Lung (tissue), 12 donors: ENCODE measurements around the gene NUCB1. TPM values are rescaled to one million over a fixed set of nuclear protein-coding genes. Genes with fewer than 3 reads are reported as not detected.
"Not testable (repeated sequence)": the region's sequence is repeated elsewhere in the genome, so short reads cannot be mapped to it uniquely, and the experiment has no call there.

Experiments used
- ATAC-seq: fragments of 200-7000 bp; cut with Tn5 transposase; one replicate; pipeline ENCODE4 v1.9.1; 2020; ENCODE audit warnings: moderate number of reproducible peaks; ENCODE audit not compliant: insufficient read depth, low FRiP score
- DNase-seq, 3 donors: peaks; one replicate each; pipeline ENCODE4 v3.0.0-alpha.2; 2013 to 2017
- H3K27ac ChIP-seq, 2 donors: one replicate each; pipeline ENCODE4 v1.5.1; 2013; ENCODE audit warnings: mild to moderate bottlenecking in 2 of 2, moderate library complexity in 2 of 2, control low read depth in 1 of 2, inconsistent platforms in 1 of 2, low read depth in 1 of 2, low read length in 1 of 2
- H3K27me3 ChIP-seq, 3 donors: one replicate each; pipeline ENCODE4 v1.5.1; 2013; ENCODE audit warnings: low read length in 2 of 3; ENCODE audit not compliant: control insufficient read depth in 3 of 3, insufficient read depth in 3 of 3
- H3K36me3 ChIP-seq, 4 donors: one replicate each; pipeline ENCODE4 v1.5.1; 2013; ENCODE audit warnings: low read length in 4 of 4, mild to moderate bottlenecking in 1 of 4, moderate library complexity in 1 of 4; ENCODE audit not compliant: control insufficient read depth in 4 of 4, insufficient read depth in 4 of 4
- H3K4me1 ChIP-seq, 5 donors: one replicate each; pipeline ENCODE4 v1.5.1; 2013; ENCODE audit warnings: low read length in 5 of 5, mild to moderate bottlenecking in 2 of 5, moderate library complexity in 1 of 5; ENCODE audit not compliant: control insufficient read depth in 5 of 5, insufficient read depth in 5 of 5
- H3K4me3 ChIP-seq: one replicate; pipeline ENCODE4 v1.5.1; 2013; ENCODE audit warnings: mild to moderate bottlenecking, control low read depth, moderate library complexity
- H3K9ac ChIP-seq, 2 donors: one replicate each; pipeline ENCODE4 v1.5.1; 2013; ENCODE audit warnings: low read length in 2 of 2, control low read depth in 1 of 2; ENCODE audit not compliant: insufficient read depth in 1 of 2
- H3K9me3 ChIP-seq, 4 donors: one replicate each; pipeline ENCODE4 v1.5.1; 2013; ENCODE audit warnings: low read length in 3 of 4, mild to moderate bottlenecking in 1 of 4, moderate library complexity in 1 of 4; ENCODE audit not compliant: control insufficient read depth in 4 of 4, insufficient read depth in 3 of 4
- CTCF ChIP-seq: IDR thresholded peaks from 2 replicates; pipeline ENCODE4 v1.5.1; 2012; ENCODE audit warnings: mild to moderate bottlenecking; ENCODE audit errors: control extremely low read depth, extremely low read depth
- WGBS, 2 donors: extraction: QIAGEN DNeasy Blood & Tissue Kit; methylation state at CpG; one replicate each; pipeline ENCODE4 v1.1.7; 2013; 5-methylcytosine and 5-hydroxymethylcytosine counted together
- polyA plus RNA-seq, 2 donors: library from polyadenylated mRNA; stranded (reverse); fragments of 200-250 nt; gene quantifications; one replicate each; pipeline ENCODE4 v1.2.1, GENCODE V29; 2013
- total RNA-seq, 2 donors: library from RNA; depleted of rRNA in 1 of 2; stranded (reverse); fragments of >200 nt in 1 of 2; gene quantifications; one replicate each; pipeline ENCODE4 v1.2.1, GENCODE V29; 2014 to 2021
- donor health status: control.
- donor health status: control.
- donor health status: Bipolar disorder and iron deficiency.
- donor health status: healthy.
- donor health status: DM: yes; HTN: yes; CAD: no.

Gene NUCB1
- total and polyA plus RNA-seq, 4 donors, result 214 to 367 (median 354) TPM

GRCh38 chr19:48900477-48901406 is 630 bp downstream of the NUCB1 start:
- no peaks in the 10 kb centered on the region for H3K27me3 ChIP-seq
- peak overlapping the region; percentile 82 for H3K4me3 ChIP-seq
- TF ChIP-seq CTCF, result no peak
- H3K27ac ChIP-seq, result peak overlapping the region; percentile 88 to 92
- ATAC-seq, result no peak
- peak in 2 of 3 donors; percentile 41 to 44 for DNase-seq
- peaks cover 9 to 18% (median 12%) of the 10 kb centered on the region in 4 donors for H3K36me3 ChIP-seq
- peak overlapping the region; percentile 16 to 83 for H3K9ac ChIP-seq
- H3K4me1 ChIP-seq, result peaks cover 0 to 17% (median 9%) of the 10 kb centered on the region in 5 donors
- no peaks in the 10 kb centered on the region for H3K9me3 ChIP-seq
- 8 to 17% methylated on average over 22 to 24 of the region's 24 CpGs for WGBS, 2 donors

- peaks cover 9 to 23% (median 16%) of the 10 kb centered on the region in 4 donors for H3K36me3 ChIP-seq
- not testable (repeated sequence) for H3K4me3 ChIP-seq, H3K27me3 ChIP-seq, DNase-seq, H3K9me3 ChIP-seq, ATAC-seq, H3K27ac ChIP-seq, H3K9ac ChIP-seq
- peaks cover 0 to 17% (median 6%) of the 10 kb centered on the region in 5 donors for H3K4me1 ChIP-seq
- 88 to 96% methylated on average over 7 of the region's 7 CpGs for WGBS, 2 donors
Observed at GRCh38 chr19:48902291-48902690, 2.2 kb downstream of the NUCB1 start.

- ATAC-seq, result not testable (repeated sequence)
- Histone ChIP-seq H3K4me1 (peaks cover 0 to 20% (median 6%) of the 10 kb centered on the region in 5 donors), H3K36me3 (peaks cover 9 to 31% (median 18%) of the 10 kb centered on the region in 4 donors)
Observed at GRCh38 chr19:48903788-48904187, 3.7 kb downstream of the NUCB1 start.

GRCh38 chr19:48905664-48906063 is 5.6 kb downstream of the NUCB1 start:
- no peaks in the 10 kb centered on the region for H3K9me3 ChIP-seq
- no peak overlapping the region for H3K9ac ChIP-seq
- H3K4me1 ChIP-seq, result peaks cover 0 to 17% (median 5%) of the 10 kb centered on the region in 5 donors
- ATAC-seq, result no peak
- no peak overlapping the region for H3K4me3 ChIP-seq
- WGBS, 2 donors, result 82 to 89% methylated on average over 14 of the region's 14 CpGs
- no peak for DNase-seq
- no peaks in the 10 kb centered on the region for H3K27me3 ChIP-seq
- H3K36me3 ChIP-seq, result peaks cover 9 to 44% (median 23%) of the 10 kb centered on the region in 4 donors
- no peak for TF ChIP-seq CTCF
- H3K27ac ChIP-seq, result peak overlapping the region in 1 of 2 donors; percentile 26

More at GRCh38 chr19:48903788-48904187, 3.7 kb downstream of the NUCB1 start:
- H3K9me3 ChIP-seq, H3K4me3 ChIP-seq, DNase-seq, H3K27me3 ChIP-seq, H3K9ac ChIP-seq, H3K27ac ChIP-seq: not testable (repeated sequence)
